Activated naive CD8-positive, alpha-beta T cell treated with anti-CD3 and anti-CD28 coated beads, Interleukin-2, amount 10 ng/mL, durations not matched to agents 7 days and 5 days (primary cell): ENCODE measurements around the gene LSP1. TPM values are rescaled to one million over a fixed set of nuclear protein-coding genes. Genes with fewer than 3 reads are reported as not detected.
"Not testable (repeated sequence)": the region's sequence is repeated elsewhere in the genome, so short reads cannot be mapped to it uniquely, and the experiment has no call there.

Experiments
- ATAC-seq: fragments of 150-1000 bp; cut with Tn5 transposase; one replicate; pipeline ENCODE4 v1.10.0; 2021; ENCODE audit warnings: low read depth, moderate library complexity
- POLR2A ChIA-PET: fragments of 350-600 bp; sonication (Branson Sonifier 250); formaldehyde crosslinking; loops from one replicate; lab custom pipeline; 2021; ENCODE audit warnings: antibody characterized with exemption; lab: Charles Lee
- DNase-seq: peaks from one replicate; pipeline ENCODE4 v3.0.0; 2021
- H3K27ac Mint-ChIP-seq: one replicate; pipeline ENCODE4 v1.8.0; 2022; ENCODE audit warnings: mild to moderate bottlenecking, mixed read lengths
- H3K27me3 Mint-ChIP-seq: one replicate; pipeline ENCODE4 v1.8.0; 2022; ENCODE audit warnings: mild to moderate bottlenecking, moderate library complexity, mixed read lengths
- H3K36me3 Mint-ChIP-seq: one replicate; pipeline ENCODE4 v1.8.0; 2021; ENCODE audit warnings: mild to moderate bottlenecking, mixed read lengths
- H3K4me1 Mint-ChIP-seq: one replicate; pipeline ENCODE4 v1.8.0; 2021; ENCODE audit warnings: mixed read lengths
- H3K4me3 Mint-ChIP-seq: one replicate; pipeline ENCODE4 v1.8.0; 2022; ENCODE audit warnings: mild to moderate bottlenecking, moderate library complexity, mixed read lengths
- H3K9me3 Mint-ChIP-seq: one replicate; pipeline ENCODE4 v1.8.0; 2021; ENCODE audit warnings: mixed read lengths
- total RNA-seq, 2 experiments: library from RNA; stranded (reverse); gene quantifications; one replicate each; pipeline ENCODE4 v1.2.3, GENCODE V29; 2021

Gene LSP1
- total RNA-seq, 2 experiments from 2014 or later, result 438 to 453 TPM

DNA sequence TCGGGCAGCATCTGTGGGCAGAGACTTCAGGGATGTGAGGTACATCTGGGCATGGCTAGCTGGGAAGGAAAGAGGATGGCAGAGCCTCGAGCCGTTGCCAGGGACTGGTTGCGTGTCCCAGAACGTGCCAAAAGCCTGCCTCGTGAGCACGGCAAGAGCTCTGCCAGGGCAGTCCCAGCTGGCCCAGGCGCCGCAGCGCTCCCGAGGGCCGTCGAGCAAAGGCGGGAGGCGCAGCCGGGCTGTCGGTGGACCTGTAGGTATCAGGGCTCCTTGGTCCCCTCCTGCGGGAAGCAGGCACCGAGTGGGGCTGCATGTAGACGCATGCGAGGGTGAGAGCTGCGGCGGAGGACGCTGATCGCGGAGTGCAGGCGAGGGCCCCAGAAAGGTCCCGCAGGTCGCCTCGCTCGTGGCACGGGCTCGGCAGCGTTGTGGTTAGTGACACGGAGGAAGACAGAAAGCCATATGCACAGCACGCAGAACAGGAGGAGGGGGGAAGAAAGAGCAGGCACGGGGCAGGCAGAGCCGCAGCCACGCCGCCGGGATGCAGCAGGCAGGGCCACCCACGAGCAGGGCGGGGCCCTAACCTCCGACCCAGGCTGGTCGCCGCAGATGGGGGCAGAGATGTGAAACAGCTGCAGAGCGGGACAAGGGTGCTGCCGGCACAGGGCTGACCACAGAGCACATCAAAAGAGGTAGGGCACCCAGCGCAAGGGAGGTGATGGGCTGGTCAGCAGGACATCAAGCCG lies 18.0 kb downstream of the LSP1 start:
- POLR2A ChIA-PET, result interaction anchor here (0.9 kb wide), 1 partner anchor 20 kb away, joined by 3 read pairs; no protein-coding TSS in a partner anchor
- Mint-ChIP-seq H3K27ac (peak overlapping the region; percentile 79), H3K4me3 (peak overlapping the region; percentile 49), H3K27me3 (no peaks in the 10 kb centered on the region), H3K9me3 (no peaks in the 10 kb centered on the region), H3K4me1 (peaks cover 27% of the 10 kb centered on the region), H3K36me3 (peaks cover 6% of the 10 kb centered on the region)
- DNase-seq, result peak; percentile 57
- ATAC-seq, result peak; percentile 70

DNA sequence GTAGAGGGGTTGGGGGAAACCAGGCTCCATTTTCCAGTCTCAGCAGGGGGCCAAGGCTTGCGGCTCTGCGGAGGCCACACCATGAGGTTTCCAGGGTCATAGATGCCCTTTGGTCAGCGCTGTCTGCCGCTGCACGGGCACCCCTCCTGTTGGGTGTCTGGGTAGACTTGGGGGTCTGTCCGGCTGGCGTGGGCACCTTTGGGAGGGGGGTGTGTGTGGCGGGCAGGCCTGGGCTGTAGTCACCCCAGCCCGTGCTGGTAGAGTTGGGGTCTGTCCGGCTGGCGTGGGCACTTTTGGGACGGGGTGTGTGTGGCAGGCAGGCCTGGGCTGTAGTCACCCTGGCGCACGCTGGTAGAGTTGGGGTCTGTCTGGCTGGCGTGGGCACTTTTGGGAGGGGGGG lies 18.6 kb downstream of the LSP1 start:
- POLR2A ChIA-PET, result interaction anchor here (0.9 kb wide), 1 partner anchor 19 kb away, joined by 3 read pairs; no protein-coding TSS in a partner anchor
- H3K9me3 Mint-ChIP-seq, result no peaks in the 10 kb centered on the region
- peaks cover 27% of the 10 kb centered on the region for H3K4me1 Mint-ChIP-seq
- no peaks in the 10 kb centered on the region for H3K27me3 Mint-ChIP-seq
- DNase-seq, result no peak
- no peak overlapping the region for H3K4me3 Mint-ChIP-seq
- H3K27ac Mint-ChIP-seq, result no peak overlapping the region
- peaks cover 5% of the 10 kb centered on the region for H3K36me3 Mint-ChIP-seq
- ATAC-seq, result no peak

DNA sequence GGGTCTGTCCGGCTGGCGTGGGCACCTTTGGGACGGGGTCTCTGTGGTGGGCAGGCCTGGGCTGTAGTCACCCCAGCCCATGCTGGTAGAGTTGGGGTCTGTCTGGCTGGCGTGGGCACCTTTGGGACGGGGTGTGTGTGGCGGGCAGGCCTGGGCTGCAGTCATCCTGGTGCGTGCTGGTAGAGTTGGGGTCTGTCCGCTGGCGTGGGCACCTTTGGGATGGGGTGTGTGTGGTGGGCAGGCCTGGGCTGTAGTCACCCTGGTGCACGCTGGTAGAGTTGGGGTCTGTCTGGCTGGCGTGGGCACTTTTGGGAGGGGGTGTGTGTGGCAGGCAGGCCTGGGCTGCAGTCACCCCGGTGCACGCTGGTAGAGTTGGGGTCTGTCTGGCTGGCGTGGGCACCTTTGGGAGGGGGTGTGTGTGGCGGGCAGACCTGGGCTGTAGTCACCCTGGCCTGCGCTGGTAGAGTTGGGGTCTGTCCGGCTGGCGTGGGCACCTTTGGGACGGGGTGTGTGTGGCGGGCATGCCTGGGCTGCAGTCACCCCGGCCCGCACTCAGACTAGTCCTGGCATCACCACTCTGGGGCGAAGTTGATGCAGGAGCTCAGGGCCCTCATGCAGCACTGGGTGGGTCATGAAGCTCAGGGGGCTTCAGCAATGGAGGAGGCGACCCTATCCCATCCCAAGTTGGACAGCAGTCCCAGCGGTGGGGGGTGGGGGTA lies 19.5 kb downstream of the LSP1 start:
- Mint-ChIP-seq H3K4me1 (peaks cover 27% of the 10 kb centered on the region), H3K36me3 (peaks cover 3% of the 10 kb centered on the region), H3K9me3 (no peaks in the 10 kb centered on the region), H3K27ac (no peak overlapping the region), H3K4me3 (no peak overlapping the region), H3K27me3 (no peaks in the 10 kb centered on the region)
- ATAC-seq (no peak), DNase-seq (peak; percentile 15)
- POLR2A ChIA-PET, result no interaction called here

DNA sequence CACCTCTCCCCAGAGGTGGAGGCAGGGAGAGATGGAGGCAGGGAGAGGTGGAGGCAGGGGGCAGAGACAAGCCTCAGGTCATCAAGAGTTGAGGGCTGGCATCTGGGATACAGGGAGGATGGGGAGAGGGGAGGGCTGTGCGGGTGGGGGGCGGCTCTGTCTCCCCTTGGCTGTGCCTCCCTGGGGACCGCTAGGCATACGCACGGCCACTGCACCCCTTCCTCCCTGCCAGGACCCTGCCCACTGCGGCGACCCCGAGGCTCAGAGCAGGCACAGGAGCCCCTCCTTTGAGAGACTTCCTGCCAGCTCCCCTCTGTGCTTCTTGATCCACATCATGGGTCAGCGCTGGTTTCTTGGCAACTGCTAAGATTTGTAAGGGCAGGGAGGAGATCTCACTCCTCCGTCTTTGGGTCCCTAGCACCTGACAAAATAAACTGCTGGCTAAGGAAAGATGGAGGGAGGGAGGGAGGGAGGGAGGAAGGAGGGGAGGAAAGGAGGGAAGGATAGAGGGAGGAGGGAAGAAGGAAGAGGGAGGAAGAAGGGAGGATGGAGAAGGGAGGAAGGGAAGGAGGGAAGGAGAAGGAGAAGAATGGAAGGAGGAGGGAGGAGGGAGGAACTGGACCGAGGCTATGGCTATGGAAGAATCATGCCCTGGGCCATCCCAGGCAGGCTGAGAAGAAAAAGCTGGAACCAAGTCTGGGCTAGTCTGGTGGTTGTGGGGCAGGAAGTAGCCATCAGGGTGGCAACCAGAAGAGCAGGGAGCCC lies 20.3 kb downstream of the LSP1 start:
- no peak overlapping the region for H3K4me3 Mint-ChIP-seq
- peaks cover 3% of the 10 kb centered on the region for H3K36me3 Mint-ChIP-seq
- ATAC-seq (no peak), DNase-seq (peak; percentile 18)
- H3K4me1 Mint-ChIP-seq, result peaks cover 27% of the 10 kb centered on the region
- POLR2A ChIA-PET, result no interaction called here
- no peaks in the 10 kb centered on the region for H3K9me3 Mint-ChIP-seq
- H3K27ac Mint-ChIP-seq, result no peak overlapping the region
- H3K27me3 Mint-ChIP-seq, result no peaks in the 10 kb centered on the region

DNA sequence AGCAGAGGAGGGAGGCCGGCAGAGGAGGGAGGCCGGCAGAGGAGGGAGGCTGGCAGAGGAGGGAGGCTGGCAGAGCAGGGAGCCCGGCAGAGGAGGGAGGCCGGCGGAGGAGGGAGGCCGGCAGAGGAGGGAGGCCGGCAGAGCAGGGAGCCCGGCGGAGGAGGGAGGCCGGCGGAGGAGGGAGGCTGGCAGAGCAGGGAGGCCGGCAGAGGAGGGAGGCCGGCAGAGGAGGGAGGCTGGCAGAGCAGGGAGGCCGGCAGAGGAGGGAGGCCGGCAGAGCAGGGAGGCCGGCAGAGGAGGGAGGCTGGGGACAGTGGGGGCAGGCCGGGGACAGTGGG lies 20.9 kb downstream of the LSP1 start:
- ATAC-seq, H3K27me3 Mint-ChIP-seq, H3K9me3 Mint-ChIP-seq, POLR2A ChIA-PET, H3K36me3 Mint-ChIP-seq, H3K4me3 Mint-ChIP-seq, H3K27ac Mint-ChIP-seq: not testable (repeated sequence)
- peaks cover 27% of the 10 kb centered on the region for H3K4me1 Mint-ChIP-seq
- DNase-seq, result peak; percentile 12

DNA sequence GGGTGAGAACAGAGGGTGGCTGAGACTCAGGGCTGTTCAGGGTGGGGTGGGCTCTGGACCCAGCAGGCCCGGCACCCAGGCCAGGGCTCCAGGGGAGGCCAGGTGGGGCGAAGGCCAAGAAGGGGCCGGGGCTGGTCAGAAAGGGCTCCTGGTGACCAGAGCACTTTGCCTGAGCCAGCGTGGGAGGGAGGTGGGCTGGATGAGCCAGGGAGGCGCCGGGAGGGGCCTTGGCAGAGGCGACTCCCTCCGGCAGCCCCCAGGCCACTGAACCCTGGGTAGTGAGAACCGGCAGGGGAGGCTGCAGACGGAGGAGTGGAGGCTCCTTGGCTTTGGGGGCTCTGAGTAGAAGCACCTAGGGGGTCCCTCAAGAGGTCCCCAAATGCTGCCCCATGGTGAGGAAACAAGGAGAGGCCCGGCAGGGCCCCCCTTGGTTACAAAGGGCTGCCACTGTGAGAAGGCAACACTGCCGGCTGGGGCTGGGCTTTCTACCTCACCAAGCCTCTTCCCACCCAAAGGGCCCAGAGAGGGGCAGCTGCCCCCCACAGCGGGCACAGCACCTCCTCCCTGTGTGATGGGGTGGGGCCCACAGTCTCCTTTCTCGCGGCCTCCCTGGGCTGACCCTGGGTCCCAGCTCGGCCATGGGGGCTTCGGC lies 21.7 kb downstream of the LSP1 start:
- H3K4me1 Mint-ChIP-seq, result peaks cover 19% of the 10 kb centered on the region
- DNase-seq, result peak; percentile 32
- H3K36me3 Mint-ChIP-seq, H3K27me3 Mint-ChIP-seq, H3K4me3 Mint-ChIP-seq, ATAC-seq, POLR2A ChIA-PET, H3K9me3 Mint-ChIP-seq, H3K27ac Mint-ChIP-seq: not testable (repeated sequence)

DNA sequence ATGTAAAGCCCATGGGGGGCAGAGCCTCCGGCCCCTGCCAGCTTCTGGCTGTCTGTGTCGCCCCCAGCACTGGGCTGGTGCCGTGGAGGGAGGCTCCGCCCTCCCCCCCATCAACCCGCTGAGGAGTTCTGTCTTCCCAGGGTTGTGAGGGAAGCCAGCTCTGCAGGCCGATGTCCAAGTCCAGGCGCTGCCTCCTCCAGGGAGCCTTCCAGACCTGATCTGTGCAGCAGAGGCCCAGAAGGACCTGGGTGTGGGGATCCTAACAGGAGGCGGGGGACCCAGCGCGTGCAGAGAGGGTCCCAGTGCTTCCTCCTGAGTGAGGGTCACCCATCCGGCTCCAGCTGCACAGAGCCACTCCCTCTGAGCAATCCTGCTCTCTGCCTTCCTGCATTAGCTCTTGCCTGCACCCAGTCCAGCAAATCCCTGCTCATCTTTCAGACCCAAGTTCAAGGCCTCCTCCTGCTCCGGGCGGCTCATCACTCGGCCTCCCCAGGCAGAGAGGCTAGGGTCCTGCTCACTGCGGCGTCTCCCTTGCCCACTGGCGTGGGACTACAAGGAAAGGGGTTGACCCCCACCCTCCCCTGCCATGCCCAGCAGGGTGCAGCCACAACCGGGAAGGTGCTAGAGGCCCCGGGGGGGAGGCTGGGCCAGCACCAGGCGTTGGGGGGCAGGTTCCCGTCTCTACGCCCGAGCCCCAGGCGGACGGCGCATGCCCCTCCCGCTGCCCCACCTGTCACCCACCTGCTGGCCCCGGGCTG lies 22.4 kb downstream of the LSP1 start:
- Mint-ChIP-seq H3K4me1 (peaks cover 21% of the 10 kb centered on the region), H3K27me3 (no peaks in the 10 kb centered on the region), H3K27ac (no peak overlapping the region), H3K9me3 (no peaks in the 10 kb centered on the region), H3K36me3 (peaks cover 2% of the 10 kb centered on the region), H3K4me3 (no peak overlapping the region)
- ATAC-seq, result no peak
- DNase-seq, result peak; percentile 31
- POLR2A ChIA-PET, result no interaction called here

DNA sequence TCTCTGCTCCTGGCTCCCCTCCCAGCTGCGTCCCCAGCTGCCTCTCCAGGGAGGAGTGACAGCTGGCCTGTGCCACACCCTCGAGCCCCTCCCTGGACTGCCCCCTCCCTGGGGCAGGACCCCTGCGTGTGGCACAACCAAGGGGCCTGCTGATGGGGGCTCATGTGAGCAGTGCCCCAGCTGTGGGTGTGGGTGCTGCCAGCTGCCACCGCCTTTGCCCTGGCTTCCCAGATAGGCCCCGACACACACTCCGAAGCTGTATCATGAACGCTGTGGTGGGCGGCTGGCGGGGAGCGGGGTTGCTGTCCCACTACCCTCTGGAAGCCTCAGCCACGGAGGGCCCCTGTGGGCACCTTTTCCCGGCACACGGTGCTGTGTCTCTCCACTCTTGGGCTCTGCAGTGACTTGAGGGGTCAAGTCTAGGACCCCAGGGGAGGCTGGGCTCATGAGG lies 23.0 kb downstream of the LSP1 start:
- H3K4me3 Mint-ChIP-seq, H3K9me3 Mint-ChIP-seq, ATAC-seq, H3K36me3 Mint-ChIP-seq, H3K27me3 Mint-ChIP-seq, H3K27ac Mint-ChIP-seq, DNase-seq: not testable (repeated sequence)
- H3K4me1 Mint-ChIP-seq, result peaks cover 15% of the 10 kb centered on the region
- POLR2A ChIA-PET, result interaction anchor here (0.7 kb wide), 1 partner anchor 15 kb away, joined by 3 read pairs; no protein-coding TSS in a partner anchor

DNA sequence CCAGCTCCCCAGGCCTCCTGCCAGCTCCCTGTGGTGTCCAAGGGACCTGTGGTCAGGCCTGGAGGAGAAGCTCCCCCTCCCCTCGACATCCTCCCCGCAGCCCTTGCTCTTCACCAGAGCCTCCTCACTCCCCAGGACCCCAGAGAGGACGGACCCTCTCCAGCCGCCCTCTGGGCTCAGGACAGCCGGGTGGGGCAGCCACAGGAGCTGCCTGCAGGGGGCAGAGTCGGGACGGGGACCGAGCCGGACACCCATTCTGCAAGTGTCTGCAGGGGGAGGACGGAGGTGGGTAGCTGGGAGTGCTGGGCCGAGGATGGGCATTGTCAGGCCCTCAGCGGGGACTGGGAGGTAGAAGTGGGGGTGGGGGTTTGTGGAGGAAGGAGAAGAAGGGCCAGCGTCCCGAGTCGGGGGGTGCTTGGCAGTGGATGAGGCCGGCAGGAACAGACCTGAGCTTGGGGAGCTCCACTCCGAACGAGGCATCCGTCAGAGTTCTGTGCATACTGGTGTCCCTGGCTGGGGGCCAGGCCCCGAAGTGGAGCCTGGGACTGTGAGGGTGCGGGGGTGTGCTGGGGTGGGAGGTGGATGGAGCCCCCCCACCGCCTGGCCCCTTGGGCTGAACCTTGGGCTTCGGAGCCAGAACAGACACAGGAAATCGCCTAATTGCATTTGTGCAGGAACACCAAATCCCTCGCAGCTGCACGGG lies 23.6 kb downstream of the LSP1 start:
- Mint-ChIP-seq H3K36me3 (no peaks in the 10 kb centered on the region), H3K27me3 (no peaks in the 10 kb centered on the region), H3K4me3 (no peak overlapping the region), H3K4me1 (peaks cover 11% of the 10 kb centered on the region), H3K9me3 (no peaks in the 10 kb centered on the region), H3K27ac (no peak overlapping the region)
- DNase-seq, result peak; percentile 43
- ATAC-seq, result no peak
- POLR2A ChIA-PET, result interaction anchor here (0.7 kb wide), 1 partner anchor 16 kb away, joined by 3 read pairs; no protein-coding TSS in a partner anchor

DNA sequence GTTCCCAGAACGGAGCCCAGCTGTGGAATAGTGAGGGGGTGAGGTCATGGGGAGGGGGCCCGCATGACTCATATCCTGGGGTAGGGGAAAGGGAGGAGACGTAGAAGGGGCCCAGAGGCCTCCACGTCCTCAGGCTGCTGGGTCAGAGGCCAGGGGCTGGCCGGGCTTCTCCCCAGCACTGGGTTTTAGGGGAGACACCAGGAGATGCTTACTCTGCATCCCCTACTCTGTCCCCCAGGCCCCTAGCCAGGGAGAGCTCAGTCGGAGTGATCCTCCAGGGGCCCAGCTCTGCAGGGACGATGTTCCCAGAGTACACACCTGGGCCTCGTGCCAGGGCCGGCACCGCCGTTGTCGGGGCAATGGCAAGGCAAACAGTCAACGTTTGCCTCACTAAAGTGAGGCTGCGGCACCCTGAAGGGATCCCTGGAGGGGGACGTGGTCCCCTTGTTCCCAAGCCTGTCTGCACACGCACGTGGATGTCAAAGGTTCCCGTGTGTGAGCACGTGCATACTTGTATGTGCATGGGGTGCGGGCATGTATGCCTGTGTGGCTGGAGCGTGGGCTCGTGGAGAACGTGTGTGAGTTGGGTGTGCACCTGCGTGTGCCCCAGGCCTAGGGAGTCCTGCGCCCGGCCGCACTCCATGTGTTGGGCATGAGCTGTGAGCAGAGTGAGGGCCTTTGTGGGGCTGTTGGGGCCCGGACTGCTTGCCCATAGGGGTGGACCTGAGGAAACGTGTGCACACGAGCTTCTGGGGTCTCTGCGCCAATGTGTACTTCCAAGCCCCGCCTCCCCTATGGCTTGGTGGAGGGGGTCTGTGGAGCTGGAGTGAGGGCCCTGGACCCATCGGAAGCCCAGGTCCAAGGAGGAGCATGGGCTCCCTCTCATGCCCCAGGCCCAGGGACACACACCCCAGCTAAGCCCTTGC lies 24.6 kb downstream of the LSP1 start:
- peaks cover 9% of the 10 kb centered on the region for H3K4me1 Mint-ChIP-seq
- no peaks in the 10 kb centered on the region for H3K36me3 Mint-ChIP-seq
- POLR2A ChIA-PET, result no interaction called here
- ATAC-seq (no peak), DNase-seq (peak; percentile 26)
- H3K4me3 Mint-ChIP-seq, result no peak overlapping the region
- no peaks in the 10 kb centered on the region for H3K27me3 Mint-ChIP-seq
- H3K27ac Mint-ChIP-seq, result no peak overlapping the region
- no peaks in the 10 kb centered on the region for H3K9me3 Mint-ChIP-seq
